ENCODE data around the gene SPATC1L. TPM values are rescaled to one million over a fixed set of nuclear protein-coding genes. Genes with fewer than 3 reads are reported as not detected.

Gene SPATC1L
- total and polyA plus RNA-seq, 2 of the 8 experiments (the other 6 are each of a cell fraction or from before 2014, with no cell fraction given): 24.9 to 50.0 TPM

Other genes starting within 250 kb of the SPATC1L start
- 100 and 104 TPM in 2 replicates for gene COL6A1, start 202.7 kb downstream of the SPATC1L start, total RNA-seq (2021; fragmentation: NEBNext Ultra II Directional; extraction: Animal tissue kit (Norgen Biotek cat#: 25700))
- gene COL6A1, start 202.7 kb downstream of the SPATC1L start, polyA plus RNA-seq (2011; rRNA removed): 115 and 212 TPM in 2 replicates
- gene COL6A2, start 86.3 kb downstream of the SPATC1L start, total RNA-seq (2021; fragmentation: NEBNext Ultra II Directional; extraction: Animal tissue kit (Norgen Biotek cat#: 25700)): 60.6 and 62.7 TPM in 2 replicates
- 60.1 and 79.2 TPM in 2 replicates for gene COL6A2, start 86.3 kb downstream of the SPATC1L start, polyA plus RNA-seq (2011; rRNA removed)
- 3.3 and 6.0 TPM in 2 replicates for gene FTCD, start 28.9 kb downstream of the SPATC1L start, total RNA-seq (2021; fragmentation: NEBNext Ultra II Directional; extraction: Animal tissue kit (Norgen Biotek cat#: 25700))
- gene FTCD, start 28.9 kb downstream of the SPATC1L start, polyA plus RNA-seq (2011; rRNA removed): 4.9 and 7.3 TPM in 2 replicates
- 96.1 and 102 TPM in 2 replicates for gene LSS, start 44.3 kb upstream of the SPATC1L start, total RNA-seq (2021; fragmentation: NEBNext Ultra II Directional; extraction: Animal tissue kit (Norgen Biotek cat#: 25700))
- gene LSS, start 44.3 kb upstream of the SPATC1L start, polyA plus RNA-seq (2011; rRNA removed): 123 and 139 TPM in 2 replicates
- gene MCM3AP, start 101.2 kb upstream of the SPATC1L start, total RNA-seq (2021; fragmentation: NEBNext Ultra II Directional; extraction: Animal tissue kit (Norgen Biotek cat#: 25700)): 119 and 124 TPM in 2 replicates
- 37.2 and 65.4 TPM in 2 replicates for gene MCM3AP, start 101.2 kb upstream of the SPATC1L start, polyA plus RNA-seq (2011; rRNA removed)
- gene YBEY, start 101.9 kb upstream of the SPATC1L start, total RNA-seq (2021; fragmentation: NEBNext Ultra II Directional; extraction: Animal tissue kit (Norgen Biotek cat#: 25700)): 26.6 and 26.9 TPM in 2 replicates
- 23.7 and 31.9 TPM in 2 replicates for gene YBEY, start 101.9 kb upstream of the SPATC1L start, polyA plus RNA-seq (2011; rRNA removed)
- gene C21orf58, start 139.4 kb upstream of the SPATC1L start, total RNA-seq (2021; fragmentation: NEBNext Ultra II Directional; extraction: Animal tissue kit (Norgen Biotek cat#: 25700)): 22.4 and 26.1 TPM in 2 replicates
- 13.8 and 27.8 TPM in 2 replicates for gene C21orf58, start 139.4 kb upstream of the SPATC1L start, polyA plus RNA-seq (2011; rRNA removed)
- gene PCNT, start 139.7 kb upstream of the SPATC1L start, total RNA-seq (2021; fragmentation: NEBNext Ultra II Directional; extraction: Animal tissue kit (Norgen Biotek cat#: 25700)): 39.5 and 45.1 TPM in 2 replicates
- 9.9 and 12.0 TPM in 2 replicates for gene PCNT, start 139.7 kb upstream of the SPATC1L start, polyA plus RNA-seq (2011; rRNA removed)